Measurements from ENCODE around the gene KCTD4.

Gene KCTD4

GRCh38 chr13:45167611-45168554 lies 33.0 kb downstream of the KCTD4 start:
- Histone ChIP-seq H3K27me3 (ENCODE audit: control insufficient read depth, insufficient read depth, low read length) (no peaks in the 10 kb centered on the region), H3K36me3 (ENCODE audit: control insufficient read depth, low read depth, low read length) (peaks cover 3% of the 10 kb centered on the region), H3K4me1 (ENCODE audit: control insufficient read depth, low read depth, low read length) (no peaks in the 10 kb centered on the region), H3K9ac (ENCODE audit: low read length) (no peak overlapping the region), H3K9me3 (ENCODE audit: control insufficient read depth, low read depth, low read length) (no peaks in the 10 kb centered on the region), H3K4me3 (ENCODE audit: low read length) (no peak overlapping the region), H3K27ac (ENCODE audit: low read length) (no peak overlapping the region)

GRCh38 chr13:45166858-45167257 lies 34.0 kb downstream of the KCTD4 start:
- H3K4me3 ChIP-seq (ENCODE audit: low read length): no peak overlapping the region
- H3K9ac ChIP-seq (ENCODE audit: low read length): no peak overlapping the region
- no peaks in the 10 kb centered on the region for H3K4me1 ChIP-seq (ENCODE audit: control insufficient read depth, low read depth, low read length)
- no peak overlapping the region for H3K27ac ChIP-seq (ENCODE audit: low read length)
- no peaks in the 10 kb centered on the region for H3K27me3 ChIP-seq (ENCODE audit: control insufficient read depth, insufficient read depth, low read length)
- H3K36me3 ChIP-seq (ENCODE audit: control insufficient read depth, low read depth, low read length): peaks cover 6% of the 10 kb centered on the region
- H3K9me3 ChIP-seq (ENCODE audit: control insufficient read depth, low read depth, low read length): no peaks in the 10 kb centered on the region

GRCh38 chr13:45162821-45163220 lies 38.0 kb downstream of the KCTD4 start:
- Histone ChIP-seq H3K4me1 (ENCODE audit: control insufficient read depth, low read depth, low read length) (no peaks in the 10 kb centered on the region), H3K9ac (ENCODE audit: low read length) (no peak overlapping the region), H3K27ac (ENCODE audit: low read length) (no peak overlapping the region)

GRCh38 chr13:45162194-45162593 lies 38.7 kb downstream of the KCTD4 start:
- Histone ChIP-seq H3K9ac (ENCODE audit: low read length) (no peak overlapping the region), H3K27me3 (ENCODE audit: control insufficient read depth, insufficient read depth, low read length) (no peaks in the 10 kb centered on the region)

More at GRCh38 chr13:45162821-45163220, 38.0 kb downstream of the KCTD4 start:
- Histone ChIP-seq H3K9me3 (ENCODE audit: control insufficient read depth, low read depth, low read length) (no peaks in the 10 kb centered on the region), H3K27me3 (ENCODE audit: control insufficient read depth, insufficient read depth, low read length) (no peaks in the 10 kb centered on the region), H3K36me3 (ENCODE audit: control insufficient read depth, low read depth, low read length) (peaks cover 10% of the 10 kb centered on the region), H3K4me3 (ENCODE audit: low read length) (no peak overlapping the region)

GRCh38 chr13:45156565-45157361 lies 44.1 kb downstream of the KCTD4 start:
- Histone ChIP-seq H3K4me1 (ENCODE audit: control insufficient read depth, low read depth, low read length) (no peaks in the 10 kb centered on the region), H3K4me3 (ENCODE audit: low read length) (no peak overlapping the region), H3K36me3 (ENCODE audit: control insufficient read depth, low read depth, low read length) (peaks cover 19% of the 10 kb centered on the region), H3K9me3 (ENCODE audit: control insufficient read depth, low read depth, low read length) (no peaks in the 10 kb centered on the region), H3K27ac (ENCODE audit: low read length) (no peak overlapping the region), H3K27me3 (ENCODE audit: control insufficient read depth, insufficient read depth, low read length) (no peaks in the 10 kb centered on the region), H3K9ac (ENCODE audit: low read length) (no peak overlapping the region)

More at GRCh38 chr13:45162194-45162593, 38.7 kb downstream of the KCTD4 start:
- H3K36me3 ChIP-seq (ENCODE audit: control insufficient read depth, low read depth, low read length): peaks cover 10% of the 10 kb centered on the region
- H3K9me3 ChIP-seq (ENCODE audit: control insufficient read depth, low read depth, low read length): no peaks in the 10 kb centered on the region
- no peaks in the 10 kb centered on the region for H3K4me1 ChIP-seq (ENCODE audit: control insufficient read depth, low read depth, low read length)
- no peak overlapping the region for H3K4me3 ChIP-seq (ENCODE audit: low read length)
- H3K27ac ChIP-seq (ENCODE audit: low read length): no peak overlapping the region

- Histone ChIP-seq H3K9me3 (ENCODE audit: control insufficient read depth, low read depth, low read length) (no peaks in the 10 kb centered on the region), H3K4me3 (ENCODE audit: low read length) (no peak overlapping the region), H3K4me1 (ENCODE audit: control insufficient read depth, low read depth, low read length) (no peaks in the 10 kb centered on the region), H3K27me3 (ENCODE audit: control insufficient read depth, insufficient read depth, low read length) (no peaks in the 10 kb centered on the region), H3K36me3 (ENCODE audit: control insufficient read depth, low read depth, low read length) (peaks cover 7% of the 10 kb centered on the region), H3K9ac (ENCODE audit: low read length) (no peak overlapping the region), H3K27ac (ENCODE audit: low read length) (no peak overlapping the region)
Measured at GRCh38 chr13:45149964-45150363, 50.9 kb downstream of the KCTD4 start.

- Histone ChIP-seq H3K27me3 (ENCODE audit: control insufficient read depth, insufficient read depth, low read length) (no peaks in the 10 kb centered on the region), H3K27ac (ENCODE audit: low read length) (no peak overlapping the region), H3K4me1 (ENCODE audit: control insufficient read depth, low read depth, low read length) (no peaks in the 10 kb centered on the region), H3K36me3 (ENCODE audit: control insufficient read depth, low read depth, low read length) (peaks cover 13% of the 10 kb centered on the region), H3K9me3 (ENCODE audit: control insufficient read depth, low read depth, low read length) (no peaks in the 10 kb centered on the region), H3K9ac (ENCODE audit: low read length) (no peak overlapping the region), H3K4me3 (ENCODE audit: low read length) (no peak overlapping the region)
Measured at GRCh38 chr13:45143346-45143751, 57.5 kb downstream of the KCTD4 start.

All from iPS-18a (cell line).